IMR-90 (cell line): ENCODE results near the gene ZBTB22. TPM values are rescaled to one million over a fixed set of nuclear protein-coding genes. Genes with fewer than 3 reads are reported as not detected.

Source experiments
- ATAC-seq: fragments of 200-7000 bp; cut with Tn5 transposase; 2 replicates; pipeline ENCODE4 v1.9.1; 2020; ENCODE audit warnings: low read depth, mild to moderate bottlenecking, moderate library complexity
- BruUV-seq: library from RNA; stranded (reverse); fragments of 400-500 nt; replicated peaks from 2 replicates; lab custom pipeline; 2021; lab: Mats Ljungman, UMichigan
- CTCF ChIA-PET: fragments of 300-600 bp; formaldehyde crosslinking; extraction: SDS; loops from one replicate; lab custom pipeline; 2021; ENCODE audit warnings: antibody characterized with exemption; lab: Yijun Ruan, JAX
- POLR2A ChIA-PET: fragments of 300-600 bp; sonication (Branson Sonifier 250); formaldehyde crosslinking; loops from one replicate; lab custom pipeline; 2022; ENCODE audit warnings: antibody characterized with exemption; ENCODE audit not compliant: unreplicated experiment; lab: Charles Lee
- DNase-seq: peaks from one replicate; pipeline ENCODE4 v3.0.0; 2013
- H2AFZ ChIP-seq: replicated peaks from 2 replicates; pipeline ENCODE3; 2013; ENCODE audit warnings: low read length, mild to moderate bottlenecking; ENCODE audit not compliant: poor library complexity
- H2AK5ac ChIP-seq: 2 replicates; pipeline ENCODE4 v1.6.1; 2013; ENCODE audit warnings: low read depth, low read length, inconsistent platforms
- H2AK9ac ChIP-seq: replicated peaks from 2 replicates; pipeline ENCODE3; 2013; ENCODE audit warnings: mild to moderate bottlenecking, low read depth, low read length, moderate library complexity; ENCODE audit not compliant: poor library complexity
- H2BK120ac ChIP-seq: 2 replicates; pipeline ENCODE4 v1.6.1; 2013; ENCODE audit warnings: low read depth, low read length, inconsistent platforms
- H2BK15ac ChIP-seq: 3 replicates; pipeline ENCODE4 v1.6.1; 2013; ENCODE audit warnings: low read depth, low read length, inconsistent platforms
- H2BK20ac ChIP-seq: 2 replicates; pipeline ENCODE4 v1.6.1; 2013; ENCODE audit warnings: low read depth, mild to moderate bottlenecking, inconsistent platforms, low read length, moderate library complexity
- H2BK5ac ChIP-seq: 2 replicates; pipeline ENCODE4 v1.6.1; 2013; ENCODE audit warnings: mild to moderate bottlenecking, low read depth, low read length, inconsistent platforms; ENCODE audit not compliant: poor library complexity, severe bottlenecking
- H3K14ac ChIP-seq: replicated peaks from 2 replicates; pipeline ENCODE4 v1.6.1; 2013; ENCODE audit warnings: low read depth, low read length, inconsistent platforms
- H3K18ac ChIP-seq: 2 replicates; pipeline ENCODE4 v1.6.1; 2013; ENCODE audit warnings: low read depth, low read length, control low read depth
- H3K23ac ChIP-seq: 2 replicates; pipeline ENCODE4 v1.6.1; 2013; ENCODE audit warnings: low read depth, low read length, inconsistent platforms
- H3K27ac ChIP-seq: 2 replicates; pipeline ENCODE4 v1.5.1; 2013; ENCODE audit warnings: mild to moderate bottlenecking, control low read depth, low read length; ENCODE audit not compliant: insufficient read depth
- H3K27me3 ChIP-seq: 2 replicates; pipeline ENCODE4 v1.6.1; 2013; ENCODE audit warnings: low read length; ENCODE audit not compliant: control insufficient read depth, insufficient read depth
- H3K36me3 ChIP-seq: 2 replicates; pipeline ENCODE4 v1.6.1; 2013; ENCODE audit warnings: low read length, mixed read lengths; ENCODE audit not compliant: control insufficient read depth, insufficient read depth
- H3K4ac ChIP-seq: 2 replicates; pipeline ENCODE4 v1.6.1; 2013; ENCODE audit warnings: low read depth, low read length, inconsistent platforms
- H3K4me1 ChIP-seq: 2 replicates; pipeline ENCODE4 v1.6.1; 2013; ENCODE audit warnings: low read length, mixed read lengths; ENCODE audit not compliant: control insufficient read depth, insufficient read depth
- H3K4me2 ChIP-seq: 2 replicates; pipeline ENCODE4 v1.6.1; 2013; ENCODE audit warnings: low read depth, mild to moderate bottlenecking, control low read depth, low read length, moderate library complexity
- H3K4me3 ChIP-seq: 2 replicates; pipeline ENCODE4 v1.5.1; 2013; ENCODE audit warnings: low read depth, mild to moderate bottlenecking, control low read depth, low read length, moderate library complexity; ENCODE audit not compliant: insufficient read depth
- H3K56ac ChIP-seq: 2 replicates; pipeline ENCODE4 v1.6.1; 2013; ENCODE audit warnings: low read length, inconsistent platforms; ENCODE audit not compliant: insufficient read depth; ENCODE audit errors: extremely low read depth
- H3K79me1 ChIP-seq, 2 experiments: 2 replicates each; pipeline ENCODE4 v1.6.1; 2013; ENCODE audit warnings: low read length in 2 of 2, inconsistent platforms in 1 of 2, low read depth in 1 of 2
- H3K9ac ChIP-seq: 2 replicates; pipeline ENCODE4 v1.6.1; 2013; ENCODE audit warnings: low read depth, low read length, control low read depth
- H3K9me1 ChIP-seq: 2 replicates; pipeline ENCODE4 v1.6.1; 2013; ENCODE audit warnings: low read length, inconsistent platforms; ENCODE audit not compliant: insufficient read depth
- H3K9me3 ChIP-seq: 2 replicates; pipeline ENCODE4 v1.6.1; 2013; ENCODE audit warnings: low read length; ENCODE audit not compliant: control insufficient read depth, insufficient read depth
- H4K20me1 ChIP-seq: 2 replicates; pipeline ENCODE4 v1.6.1; 2013; ENCODE audit warnings: low read length, inconsistent platforms; ENCODE audit not compliant: insufficient read depth
- H4K5ac ChIP-seq: 2 replicates; pipeline ENCODE4 v1.6.1; 2013; ENCODE audit warnings: mild to moderate bottlenecking, low read depth, low read length, control low read depth
- H4K8ac ChIP-seq, 2 experiments: 2 replicates each; pipeline ENCODE4 v1.6.1; 2013; ENCODE audit warnings: low read depth in 2 of 2, low read length in 2 of 2, control low read depth in 1 of 2, inconsistent platforms in 1 of 2
- H4K91ac ChIP-seq: 2 replicates; pipeline ENCODE4 v1.6.1; 2013; ENCODE audit warnings: low read depth, low read length, inconsistent platforms; ENCODE audit not compliant: insufficient read depth
- CHD1 ChIP-seq: IDR thresholded peaks from 2 replicates; pipeline ENCODE4 v1.6.1; 2012; ENCODE audit warnings: low read depth, low read length, improper control_type of control experiment
- MAZ ChIP-seq: IDR thresholded peaks from 2 replicates; pipeline ENCODE4 v1.6.1; 2012; ENCODE audit warnings: low read depth, mild to moderate bottlenecking, low read length, improper control_type of control experiment, moderate library complexity, borderline replicate concordance
- POLR2A ChIP-seq: IDR thresholded peaks from 2 replicates; pipeline ENCODE4 v1.6.1; 2012; ENCODE audit warnings: mild to moderate bottlenecking, low read depth, low read length
- WGBS, 2 experiments: methylation state at CpG; one replicate each; pipeline versions ENCODE4 v1.1.5 to v1.1.7; 2013; ENCODE audit warnings: missing lambda C conversion rate in 2 of 2; ENCODE audit not compliant: insufficient read length in 1 of 2; ENCODE audit errors: extremely low coverage in 2 of 2; 5-methylcytosine and 5-hydroxymethylcytosine counted together
- dilution Hi-C: fragments of 300-500 bp; cut with HindIII; formaldehyde crosslinking; loops from one replicate; pipeline ENCODE4 v1.14.3; 2018; ENCODE audit warnings: low sequenced_read_pairs; ENCODE audit not compliant: unreplicated experiment
- in situ Hi-C: fragments of 300-500 bp; cut with MboI; formaldehyde crosslinking; loops from 3 replicates; pipeline ENCODE4 v1.14.3; 2019; ENCODE audit warnings: low sequenced_read_pairs, inconsistent platforms, mixed read lengths
- intact Hi-C: fragments of 100-400 bp; cut with micrococcal nuclease; formaldehyde crosslinking; loops from 2 replicates; pipeline ENCODE4 v1.10.0; 2022
- polyA plus RNA-seq, 3 experiments: library from polyadenylated mRNA; depleted of rRNA; stranded (reverse); fragments of >200 nt; gene quantifications; 2 replicates each; pipeline ENCODE4 v1.2.3, GENCODE V29; 2012; ENCODE audit warnings: low replicate concordance in 1 of 3
- total RNA-seq: library from RNA; depleted of rRNA; stranded (reverse); fragments of >200 nt; gene quantifications from 2 replicates; pipeline ENCODE4 v1.2.3, GENCODE V29; 2012

Gene ZBTB22
- total and polyA plus RNA-seq, 2 of the 4 experiments (the other 2 are of a cell fraction), result 6.8 to 13.0 TPM

DNA sequence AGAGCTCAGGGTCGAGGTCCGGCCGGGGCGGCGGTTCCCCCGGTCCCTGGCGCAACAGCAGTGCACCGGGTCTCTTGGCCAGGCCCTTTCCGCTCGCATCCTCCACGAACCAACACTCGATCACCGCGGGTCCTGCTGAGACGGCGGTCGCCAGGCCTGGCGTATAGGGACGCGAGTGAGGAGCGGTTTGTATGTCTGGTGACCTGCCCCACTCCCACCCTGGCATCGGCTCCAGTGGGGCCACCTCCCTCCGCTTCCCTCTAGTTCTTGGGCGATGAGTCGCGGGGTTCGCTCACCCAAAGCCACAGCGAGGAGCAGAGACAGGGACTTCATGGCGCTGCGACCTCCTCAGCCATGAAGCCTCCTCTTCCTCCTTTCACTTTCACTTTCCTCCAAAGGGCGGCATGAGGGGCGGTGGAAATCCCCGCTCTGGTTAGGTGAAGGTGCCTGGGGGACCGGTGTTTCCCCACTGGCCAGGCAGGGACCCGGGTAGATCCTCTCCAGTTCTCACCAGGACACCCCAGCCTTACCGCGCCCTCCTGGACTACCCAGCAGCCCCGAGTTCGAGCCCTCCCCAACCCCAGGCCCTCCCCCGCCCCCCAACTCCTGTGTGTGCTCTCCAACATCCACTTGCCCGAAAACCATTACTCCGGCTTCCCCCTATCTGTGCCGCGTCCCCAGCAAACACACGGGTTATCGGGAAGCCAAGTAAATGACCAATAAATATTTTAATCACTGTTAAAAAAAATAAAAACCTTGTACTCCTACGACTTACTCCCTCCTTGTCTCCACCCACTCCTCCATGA, 3.6 kb downstream of the ZBTB22 start, which contains the start of gene TAPBP:
TSS of gene TAPBP (minus strand) at position 370 of the 806 bp plus-strand sequence. CDS start at position 333, 37 bp downstream.
- no CpG with 5 or more reads among the region's 47 CpGs for WGBS, 2 experiments

More for the DNA sequence above, 3.6 kb downstream of the ZBTB22 start, which contains the start of gene TAPBP:
- H2BK5ac ChIP-seq, result peak within 1 kb of the TSS; percentile 95
- H4K20me1 ChIP-seq, result peaks cover 17% of the 10 kb centered on the region
- dilution Hi-C loops, result no loop called here
- peak within 1 kb of the TSS; percentile 96 for H3K9ac ChIP-seq
- H3K18ac ChIP-seq, result peak within 1 kb of the TSS; percentile 57
- DNase-seq (peak; percentile 72), ATAC-seq (peak; percentile 16)
- peak within 1 kb of the TSS; percentile 79 to 96 for H4K8ac ChIP-seq
- peak within 1 kb of the TSS; percentile 97 for H3K27ac ChIP-seq
- H3K4ac ChIP-seq, result peak within 1 kb of the TSS; percentile 98
- peak within 1 kb of the TSS; percentile 96 for H2AFZ ChIP-seq
- peak within 1 kb of the TSS; percentile 99 for H3K23ac ChIP-seq
- H2BK20ac ChIP-seq, result peak within 1 kb of the TSS; percentile 68
- peaks cover 24 to 74% of the 10 kb centered on the region in 2 experiments; a peak in 3 of 4 replicates for H3K79me1 ChIP-seq
- POLR2A ChIA-PET, result interaction anchor here (1.2 kb wide), 1 partner anchor 14 kb away, joined by 3 read pairs; no protein-coding TSS in a partner anchor
- in situ Hi-C loops, result no loop called here
- peak within 1 kb of the TSS; percentile 99 for H2AK9ac ChIP-seq
- H2BK120ac ChIP-seq, result peak within 1 kb of the TSS; percentile 92
- no peaks in the 10 kb centered on the region for H3K27me3 ChIP-seq
- H3K4me3 ChIP-seq, result peak within 1 kb of the TSS; percentile 64
- peaks cover 11% of the 10 kb centered on the region for H3K9me1 ChIP-seq
- H3K56ac ChIP-seq, result peak within 1 kb of the TSS; percentile 94
- H2BK15ac ChIP-seq, result peak within 1 kb of the TSS; percentile 53; the same call in 2 of the 3 replicates
- CTCF ChIA-PET, result no interaction called here
- peak; percentile 8; the same call in 1 of the 2 replicates for TF ChIP-seq MAZ
- no peak for TF ChIP-seq CHD1
- peak; percentile 75 for TF ChIP-seq POLR2A
- intact Hi-C loops, result loop anchor here (1.0 to 5.0 kb wide), 3 partner anchors 15 to 103 kb away; partner anchors contain the start of gene CUTA
- H2AK5ac ChIP-seq, result peak within 1 kb of the TSS; percentile 98
- peak within 1 kb of the TSS; percentile 95 for H4K91ac ChIP-seq
- peaks cover 14% of the 10 kb centered on the region for H3K4me1 ChIP-seq
- peak within 1 kb of the TSS; percentile 98 for H3K4me2 ChIP-seq
- peak within 1 kb of the TSS; percentile 51 for H4K5ac ChIP-seq
- no peaks in the 10 kb centered on the region for H3K9me3 ChIP-seq
- BruUV-seq, result TSS peak; percentile 96
- peak within 1 kb of the TSS; percentile 98 for H3K14ac ChIP-seq
- H3K36me3 ChIP-seq, result peaks cover 6% of the 10 kb centered on the region
